22Rv1 (cell line): ENCODE data around the gene LGALS9B.
"Not testable (repeated sequence)": the region's sequence is repeated elsewhere in the genome, so short reads cannot be mapped to it uniquely, and the experiment has no call there.

ENCODE experiments used
- ZFX ChIP-seq: fragments of 450-650 bp; IDR thresholded peaks from 2 replicates; pipeline ENCODE4 v1.6.1; 2017; ENCODE audit warnings: antibody characterized with exemption, borderline replicate concordance
- TF ChIP-seq, protein P1 (sequence below): fragments of 450-650 bp; IDR thresholded peaks from 2 replicates; pipeline ENCODE4 v1.5.1; 2017; ENCODE audit warnings: mild to moderate bottlenecking

DNA sequence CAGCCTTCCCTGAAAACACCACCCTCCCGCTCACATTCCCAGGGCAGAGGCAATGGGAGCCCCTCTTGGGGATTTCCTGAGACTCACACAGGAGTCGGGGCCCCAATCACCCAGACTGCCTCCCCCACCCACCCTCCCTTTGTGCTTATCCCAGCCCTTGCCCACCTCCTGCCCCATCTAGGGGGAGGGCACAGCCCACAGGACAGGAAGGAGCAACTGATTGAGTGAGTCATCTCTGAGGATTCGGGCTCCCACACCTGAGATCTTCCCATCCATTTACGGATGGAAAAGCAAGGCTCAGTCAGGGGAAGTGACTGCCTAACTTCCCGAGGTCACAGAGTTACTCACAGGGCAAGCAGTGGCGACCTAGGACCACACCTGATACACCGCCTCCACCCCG is 44.4 kb upstream of the LGALS9B start:
- TF ChIP-seq, protein P1, sequence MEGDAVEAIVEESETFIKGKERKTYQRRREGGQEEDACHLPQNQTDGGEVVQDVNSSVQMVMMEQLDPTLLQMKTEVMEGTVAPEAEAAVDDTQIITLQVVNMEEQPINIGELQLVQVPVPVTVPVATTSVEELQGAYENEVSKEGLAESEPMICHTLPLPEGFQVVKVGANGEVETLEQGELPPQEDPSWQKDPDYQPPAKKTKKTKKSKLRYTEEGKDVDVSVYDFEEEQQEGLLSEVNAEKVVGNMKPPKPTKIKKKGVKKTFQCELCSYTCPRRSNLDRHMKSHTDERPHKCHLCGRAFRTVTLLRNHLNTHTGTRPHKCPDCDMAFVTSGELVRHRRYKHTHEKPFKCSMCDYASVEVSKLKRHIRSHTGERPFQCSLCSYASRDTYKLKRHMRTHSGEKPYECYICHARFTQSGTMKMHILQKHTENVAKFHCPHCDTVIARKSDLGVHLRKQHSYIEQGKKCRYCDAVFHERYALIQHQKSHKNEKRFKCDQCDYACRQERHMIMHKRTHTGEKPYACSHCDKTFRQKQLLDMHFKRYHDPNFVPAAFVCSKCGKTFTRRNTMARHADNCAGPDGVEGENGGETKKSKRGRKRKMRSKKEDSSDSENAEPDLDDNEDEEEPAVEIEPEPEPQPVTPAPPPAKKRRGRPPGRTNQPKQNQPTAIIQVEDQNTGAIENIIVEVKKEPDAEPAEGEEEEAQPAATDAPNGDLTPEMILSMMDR = not testable (repeated sequence)
- TF ChIP-seq ZFX = not testable (repeated sequence)
